HepG2 (cell line): Measurements from ENCODE around the gene MARF1. TPM values are rescaled to one million over a fixed set of nuclear protein-coding genes. Genes with fewer than 3 reads are reported as not detected.

ENCODE experiments used
- FOXA3 ChIP-seq: IDR thresholded peaks from 2 replicates; pipeline ENCODE4 v1.6.1; 2016; ENCODE audit warnings: missing genetic modification reagents, missing compliant biosample characterization
- HMG20A ChIP-seq: IDR thresholded peaks from 2 replicates; pipeline ENCODE4 v1.6.1; 2016; ENCODE audit warnings: borderline replicate concordance
- HNF4A ChIP-seq: sonication (generic); formaldehyde crosslinking; IDR thresholded peaks from 2 replicates; pipeline ENCODE4 v1.4.0; 2020; ENCODE audit warnings: missing genetic modification reagents
- SIN3A ChIP-seq: IDR thresholded peaks from 2 replicates; pipeline ENCODE4 v1.6.1; 2011; ENCODE audit warnings: low read depth, mild to moderate bottlenecking, control low read depth, low read length, borderline replicate concordance
- ZBTB33 ChIP-seq: sonication (generic); formaldehyde crosslinking; IDR thresholded peaks from 2 replicates; pipeline ENCODE4 v1.4.0; 2020; ENCODE audit warnings: missing genetic modification reagents
- ZC3H13 ChIP-seq: sonication (generic); formaldehyde crosslinking; IDR thresholded peaks from 2 replicates; pipeline ENCODE4 v1.8.1; 2023; ENCODE audit warnings: mild to moderate bottlenecking, missing genetic modification reagents, moderate library complexity
- ZNF160 ChIP-seq: sonication (generic); formaldehyde crosslinking; IDR thresholded peaks from 2 replicates; pipeline ENCODE4 v1.8.0; 2022; ENCODE audit warnings: mild to moderate bottlenecking, inconsistent platforms, missing genetic modification reagents
- ZNF343 ChIP-seq: sonication (generic); formaldehyde crosslinking; IDR thresholded peaks from 2 replicates; pipeline ENCODE4 v1.4.0; 2020; ENCODE audit warnings: mild to moderate bottlenecking, missing genetic modification reagents
- ZNF407 ChIP-seq: sonication (generic); formaldehyde crosslinking; IDR thresholded peaks from one replicate; pipeline ENCODE4 v1.5.1; 2020; ENCODE audit warnings: mild to moderate bottlenecking, missing genetic modification reagents; ENCODE audit errors: not compliant biosample characterization
- ZNF546 ChIP-seq: sonication (generic); formaldehyde crosslinking; conservative IDR thresholded peaks from 2 replicates; pipeline ENCODE4 v1.8.1; 2023; ENCODE audit warnings: mild to moderate bottlenecking, missing genetic modification reagents
- ZNF547 ChIP-seq: sonication (generic); formaldehyde crosslinking; IDR thresholded peaks from 2 replicates; pipeline ENCODE4 v1.5.1; 2020; ENCODE audit warnings: mild to moderate bottlenecking, missing genetic modification reagents
- ZNF639 ChIP-seq: conservative IDR thresholded peaks from 2 replicates; pipeline ENCODE4 v1.6.1; 2018; ENCODE audit warnings: missing genetic modification reagents
- ZNF703 ChIP-seq: sonication (generic); formaldehyde crosslinking; IDR thresholded peaks from 2 replicates; pipeline ENCODE4 v1.5.1; 2020; ENCODE audit warnings: missing genetic modification reagents, mild to moderate bottlenecking, moderate library complexity, borderline replicate concordance
- ZSCAN31 ChIP-seq: sonication (generic); formaldehyde crosslinking; IDR thresholded peaks from 2 replicates; pipeline ENCODE4 v1.5.0; 2020; ENCODE audit warnings: low read depth, mild to moderate bottlenecking, missing genetic modification reagents
- polyA plus RNA-seq, 8 experiments: library from polyadenylated mRNA; depleted of rRNA in 3 of 8; stranded (reverse) in 7 of 8; unstranded in 1 of 8; fragments of >200 nt; fragmentation: Illumina TruSeq in 4 of 8; extraction: Trizol in 4 of 8; gene quantifications; 2 replicates each; pipeline versions ENCODE4 v1.2.1 to v1.2.3, GENCODE V29; 2011 to 2016; ENCODE audit warnings: low read depth in 4 of 8, missing spikeins in 1 of 8, mixed read lengths in 1 of 8; ENCODE audit not compliant: insufficient read depth in 1 of 8
- total RNA-seq, 5 experiments: library from RNA; depleted of rRNA; stranded (reverse); fragments of >200 nt; fragmentation: Illumina TruSeq; extraction: Trizol; gene quantifications; 2 replicates each; pipeline ENCODE4 v1.2.3, GENCODE V29; 2016; ENCODE audit warnings: low read depth in 1 of 5

The MARF1 gene
- total and polyA plus RNA-seq, 2 of the 13 experiments (the other 11 are each of a cell fraction or from before 2014, with no cell fraction given), result 8.7 to 20.7 TPM

- no peak for TF ChIP-seq ZNF407 (CRISPR knock-in tag)
- peak; percentile 43; the same call in 1 of the 2 replicates for TF ChIP-seq ZNF343 (CRISPR knock-in tag)
- TF ChIP-seq ZBTB33, result no peak
- 0 out of 2 replicates have a peak, but pooled peaks have one; percentile 53 for TF ChIP-seq ZNF547 (CRISPR knock-in tag)
- 0 out of 2 replicates have a peak, but pooled peaks have one; percentile 51 for TF ChIP-seq ZC3H13 (CRISPR knock-in tag)
- TF ChIP-seq SIN3A, result peak; percentile 72
- peak; percentile 92 for TF ChIP-seq ZNF703
- TF ChIP-seq HMG20A (CRISPR knock-in tag), result no peak
- TF ChIP-seq ZNF160 (CRISPR knock-in tag), result peak; percentile 55; the same call in 1 of the 2 replicates
- peak; percentile 11; the same call in 1 of the 2 replicates for TF ChIP-seq ZNF546 (CRISPR knock-in tag)
- TF ChIP-seq ZNF639 (CRISPR knock-in tag), result peak; percentile 90
- TF ChIP-seq HNF4A (CRISPR knock-in tag), result no peak
- TF ChIP-seq FOXA3 (CRISPR knock-in tag), result no peak
- TF ChIP-seq ZSCAN31 (CRISPR knock-in tag), result no peak
Observed at GRCh38 chr16:15643048-15643945, at the start of gene MARF1 (continued).
